ENCODE data around the gene PCCA.
"Not testable (repeated sequence)": the region's sequence is repeated elsewhere in the genome, so short reads cannot be mapped to it uniquely, and the experiment has no call there.

Gene PCCA

GRCh38 chr13:100519626-100520025, 430.7 kb downstream of the PCCA start:
- H3K4me3 ChIP-seq (ENCODE audit: low read depth, low read length): no peak overlapping the region

GRCh38 chr13:100520936-100521850, 432.3 kb downstream of the PCCA start:
- no peak overlapping the region for H3K4me3 ChIP-seq (ENCODE audit: low read depth, low read length)

- H3K4me3 ChIP-seq (ENCODE audit: low read depth, low read length): no peak overlapping the region
These were observed 433.1 kb downstream of the PCCA start for GRCh38 chr13:100521851-100522617.

- no peak overlapping the region for H3K4me3 ChIP-seq (ENCODE audit: low read depth, low read length)
These were observed 433.9 kb downstream of the PCCA start for GRCh38 chr13:100522618-100523309.

GRCh38 chr13:100523411-100523810, 434.5 kb downstream of the PCCA start:
- H3K4me3 ChIP-seq (ENCODE audit: low read depth, low read length): no peak overlapping the region

- no peak overlapping the region for H3K4me3 ChIP-seq (ENCODE audit: low read depth, low read length)
These were observed 435.1 kb downstream of the PCCA start for GRCh38 chr13:100523981-100524386.

- H3K4me3 ChIP-seq (ENCODE audit: low read depth, low read length): not testable (repeated sequence)
These were observed 435.8 kb downstream of the PCCA start for GRCh38 chr13:100524688-100525087.

- H3K4me3 ChIP-seq (ENCODE audit: low read depth, low read length): no peak overlapping the region
These were observed 436.8 kb downstream of the PCCA start for GRCh38 chr13:100525453-100526317.

GRCh38 chr13:100526318-100527000, 437.6 kb downstream of the PCCA start:
- no peak overlapping the region for H3K4me3 ChIP-seq (ENCODE audit: low read depth, low read length)

GRCh38 chr13:100527644-100528043, 438.8 kb downstream of the PCCA start:
- no peak overlapping the region for H3K4me3 ChIP-seq (ENCODE audit: low read depth, low read length)

GRCh38 chr13:100528353-100528752, 439.5 kb downstream of the PCCA start:
- H3K4me3 ChIP-seq (ENCODE audit: low read depth, low read length): no peak overlapping the region

- no peak overlapping the region for H3K4me3 ChIP-seq (ENCODE audit: low read depth, low read length)
These were observed 439.9 kb downstream of the PCCA start for GRCh38 chr13:100528820-100529219.

GRCh38 chr13:100529666-100530377, 440.9 kb downstream of the PCCA start:
- H3K4me3 ChIP-seq (ENCODE audit: low read depth, low read length): no peak overlapping the region

- H3K4me3 ChIP-seq (ENCODE audit: low read depth, low read length): no peak overlapping the region
These were observed 441.8 kb downstream of the PCCA start for GRCh38 chr13:100530671-100531213.

- H3K4me3 ChIP-seq (ENCODE audit: low read depth, low read length): no peak overlapping the region
These were observed 443.3 kb downstream of the PCCA start for GRCh38 chr13:100532090-100532766.

- H3K4me3 ChIP-seq (ENCODE audit: low read depth, low read length): no peak overlapping the region
These were observed 444.0 kb downstream of the PCCA start for GRCh38 chr13:100532836-100533435.

GRCh38 chr13:100533588-100534041, 444.7 kb downstream of the PCCA start:
- no peak overlapping the region for H3K4me3 ChIP-seq (ENCODE audit: low read depth, low read length)

Data from iPS-11a (cell line).